HL-60/S4 treated with retinoic acid at 250 ng/mL for 4 days and 3 days (cell line): ENCODE data around the gene RARB.

Experiments
- in situ Hi-C: fragments of 300-500 bp; cut with MboI; formaldehyde crosslinking; loops from 2 replicates; pipeline ENCODE4 v1.7.0; 2022; ENCODE audit warnings: low sequenced_read_pairs

The RARB gene

GRCh38 chr3:25447285-25447684, 19.2 kb downstream of the RARB start:
- in situ Hi-C loops = no loop called here

DNA sequence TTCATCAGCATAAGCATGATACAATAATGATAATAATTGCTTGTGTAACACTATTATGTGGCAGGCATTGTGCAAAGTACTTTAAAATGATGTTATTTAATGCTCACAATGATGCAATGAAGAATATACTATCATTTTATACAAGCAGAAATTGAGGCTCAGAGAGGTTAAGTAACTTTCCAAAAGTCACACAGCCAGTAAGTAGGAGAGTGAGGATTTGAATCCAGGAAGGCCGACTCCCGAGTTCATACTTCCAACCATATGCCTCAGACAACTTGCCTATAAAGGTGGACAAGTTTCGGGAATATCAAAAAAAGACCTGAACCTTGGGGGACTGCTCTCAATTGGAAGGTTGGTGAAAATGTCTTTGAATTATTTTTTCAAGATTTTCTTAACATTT, 19.9 kb downstream of the RARB start:
- in situ Hi-C loops = no loop called here

GRCh38 chr3:25448750-25449692, 21.0 kb downstream of the RARB start:
- in situ Hi-C loops = no loop called here

GRCh38 chr3:25449857-25450256, 21.8 kb downstream of the RARB start:
- in situ Hi-C loops = no loop called here

GRCh38 chr3:25452192-25452591, 24.1 kb downstream of the RARB start:
- in situ Hi-C loops = no loop called here

DNA sequence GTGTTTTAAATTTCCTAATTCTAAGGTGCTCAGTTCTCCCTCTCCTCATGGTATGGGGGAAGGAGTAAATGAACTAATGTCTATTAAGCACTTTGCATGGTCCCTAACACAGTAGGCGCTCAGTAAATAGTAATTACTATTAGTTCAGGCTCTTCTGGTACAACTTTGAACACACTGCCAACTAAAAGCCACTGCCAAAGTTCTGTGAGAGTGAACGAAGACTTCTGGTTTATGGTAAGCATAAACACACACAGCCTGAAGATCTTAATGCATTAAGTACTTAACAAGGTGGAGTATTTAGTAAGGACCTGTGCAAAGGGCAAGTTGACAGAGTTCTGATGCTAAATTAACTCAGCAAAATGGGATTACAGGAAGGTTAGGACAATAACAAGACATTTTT, 24.7 kb downstream of the RARB start:
- in situ Hi-C loops = no loop called here

DNA sequence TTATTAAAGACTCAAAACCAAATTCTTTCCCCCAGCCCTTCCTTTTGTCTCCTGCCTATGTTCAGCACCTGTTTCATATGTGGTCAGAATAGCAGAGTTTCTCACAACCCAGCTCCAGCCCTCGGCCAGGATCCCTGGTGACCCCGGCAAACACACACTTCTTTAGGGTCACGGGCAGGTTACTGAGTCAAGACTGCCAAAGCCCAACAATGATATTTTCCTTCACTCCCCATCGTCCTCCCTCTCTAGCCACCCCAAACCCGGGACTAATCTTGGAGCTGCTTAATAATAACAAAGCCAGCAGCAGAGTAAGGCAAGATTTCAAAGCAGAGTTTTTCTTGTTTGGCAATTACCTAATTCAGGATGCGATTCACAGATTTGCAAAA, 25.5 kb downstream of the RARB start:
- in situ Hi-C loops = no loop called here

DNA sequence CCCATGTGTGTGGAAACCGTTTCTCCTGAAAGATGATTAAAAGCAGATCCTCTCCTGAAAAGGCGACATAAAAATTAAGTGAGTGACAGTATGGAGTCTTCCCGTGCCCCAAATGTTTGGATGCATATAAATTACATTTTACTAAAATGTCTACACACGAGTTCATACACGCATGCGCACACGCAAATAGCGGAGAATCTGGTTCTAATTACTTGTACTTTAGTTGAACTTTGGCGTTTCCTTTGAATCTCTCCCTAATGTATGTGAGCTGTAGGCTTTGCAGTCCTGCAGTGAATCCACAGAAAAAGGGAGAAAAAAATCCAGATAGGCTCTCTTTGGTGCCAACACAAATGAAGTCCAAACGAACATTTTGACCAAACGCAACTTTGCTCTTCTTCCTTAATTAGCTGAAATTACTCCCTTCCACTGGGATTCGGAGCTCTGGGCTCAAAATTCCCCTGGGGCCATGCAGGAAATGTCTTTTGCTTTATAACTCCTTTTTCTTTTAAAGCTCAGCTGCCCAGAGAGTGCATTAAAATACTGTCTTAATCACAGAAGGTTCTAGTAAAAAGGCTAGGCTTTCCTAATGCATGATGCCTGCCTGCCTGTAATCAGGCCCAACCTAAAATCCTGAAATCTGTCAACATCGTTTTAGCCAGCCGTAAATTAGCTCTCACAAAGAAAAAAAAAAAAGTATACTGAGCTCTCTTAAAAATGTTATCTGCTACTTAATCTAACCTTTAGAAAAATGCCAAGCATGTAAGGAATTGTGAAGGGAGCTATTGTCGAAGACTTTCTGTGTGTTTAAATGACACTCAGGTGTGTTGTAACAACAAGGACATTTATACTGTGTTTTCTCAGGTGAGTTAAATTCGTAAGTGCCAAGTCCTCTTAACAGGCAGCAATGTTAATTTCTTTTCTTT, 26.2 kb downstream of the RARB start:
- in situ Hi-C loops = no loop called here

DNA sequence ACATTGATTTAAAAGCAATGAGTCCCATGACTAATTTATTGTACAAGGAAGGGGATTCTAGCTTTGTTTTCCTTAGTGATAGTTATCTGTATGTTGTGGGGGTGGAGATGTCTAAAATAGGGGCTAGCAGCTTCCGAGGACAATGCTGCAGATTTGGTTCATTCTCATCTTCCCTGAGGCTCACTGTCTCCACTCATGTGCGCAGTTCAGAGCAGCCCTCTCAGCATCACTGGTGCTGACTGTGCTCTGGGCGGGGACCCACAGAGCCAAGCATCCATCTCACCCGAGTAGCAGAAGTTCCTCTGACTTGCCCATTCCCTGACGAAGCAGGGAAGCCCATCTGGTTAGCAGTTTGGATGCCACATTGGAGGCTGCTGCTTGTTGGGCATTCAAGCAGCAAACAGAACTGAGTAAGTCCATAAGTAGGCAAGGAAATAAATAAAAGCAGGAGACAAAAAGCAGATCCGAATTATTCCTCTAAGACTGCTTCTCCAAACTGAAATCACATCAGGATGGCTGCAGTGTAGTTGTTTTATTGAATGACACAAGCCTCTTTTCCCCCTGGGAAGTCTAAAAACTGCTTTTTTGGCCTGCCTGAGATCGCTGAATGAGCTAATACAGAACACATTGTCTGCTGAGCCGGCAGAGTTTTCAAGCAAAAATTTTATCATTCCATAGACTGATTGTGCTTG, 27.5 kb downstream of the RARB start:
- in situ Hi-C loops = no loop called here

DNA sequence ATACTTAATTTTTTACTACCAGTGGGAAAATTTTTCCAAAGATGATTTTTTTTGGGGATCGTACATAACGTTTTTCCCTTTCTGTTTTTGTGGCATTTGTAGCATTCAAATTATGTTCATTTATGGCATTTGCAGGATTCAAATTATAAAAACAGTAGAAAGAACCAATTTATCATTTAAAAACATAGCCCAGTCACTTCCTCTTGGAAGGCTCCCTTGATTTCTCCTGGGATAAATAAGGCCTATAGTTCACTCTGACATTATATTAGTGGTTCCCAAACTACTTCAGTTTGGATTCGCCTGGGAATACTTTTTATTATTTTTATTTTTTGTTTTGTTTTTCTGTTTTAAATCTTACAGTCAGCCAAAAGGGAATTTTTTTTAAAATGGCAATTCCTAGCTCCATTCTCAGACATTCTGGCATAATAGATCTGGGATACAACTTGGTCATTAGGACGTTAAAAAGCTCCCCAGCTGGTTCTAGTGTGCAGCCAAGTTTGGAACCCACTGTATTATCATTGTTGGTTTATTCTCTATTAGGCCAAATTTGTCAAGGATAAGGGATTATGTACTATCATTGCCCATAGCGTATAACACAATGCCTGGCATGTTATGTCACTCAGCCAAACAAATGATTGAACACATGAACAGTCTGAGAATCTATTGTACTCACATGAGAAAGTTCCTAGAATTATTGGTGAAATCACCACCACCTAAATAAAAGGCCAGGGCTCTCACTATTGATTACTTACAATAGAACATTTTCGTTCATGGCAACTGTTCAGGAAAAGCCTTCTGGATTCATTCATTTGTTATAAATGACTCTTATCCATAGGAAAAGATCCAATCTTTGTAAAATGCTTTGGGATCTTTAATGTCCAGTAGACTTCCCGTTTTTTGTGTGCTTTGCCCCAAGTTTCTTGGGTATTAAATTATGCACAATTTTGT, 28.9 kb downstream of the RARB start:
- in situ Hi-C loops = no loop called here

DNA sequence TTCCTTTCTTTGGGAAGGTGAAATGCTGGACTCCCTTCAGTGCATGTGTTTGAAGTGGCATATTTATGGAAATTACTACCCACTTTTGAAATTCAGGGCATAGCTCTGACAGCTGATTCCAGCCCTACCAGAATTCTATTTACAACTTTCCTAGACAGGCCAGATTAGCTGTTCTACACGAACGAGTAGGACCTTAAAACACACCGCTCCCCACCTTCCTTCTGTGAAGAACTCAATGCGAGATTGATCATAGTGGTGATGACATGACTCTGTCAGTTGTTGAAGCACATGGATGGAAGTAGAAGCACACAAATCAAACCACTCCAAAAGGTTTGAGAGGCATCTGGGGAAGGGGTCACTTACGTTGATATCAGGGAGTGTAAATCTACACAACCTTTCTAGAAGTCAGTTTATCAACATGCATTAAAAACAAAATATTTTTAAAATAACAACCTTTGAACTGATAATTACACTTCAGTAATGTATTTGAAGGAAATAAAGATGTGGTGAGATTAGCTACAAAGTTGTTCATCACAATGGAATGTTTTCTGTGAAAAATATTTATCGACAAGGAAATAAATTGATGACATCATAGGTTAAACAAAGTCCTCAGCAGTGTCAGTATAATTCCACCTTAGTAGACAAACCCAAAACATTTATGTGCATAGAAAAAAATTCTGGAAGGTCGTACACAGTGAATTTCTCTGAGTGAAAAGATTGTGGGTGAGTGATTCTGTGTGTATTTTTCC, 29.8 kb downstream of the RARB start:
- in situ Hi-C loops = no loop called here

GRCh38 chr3:25458420-25458814, 30.4 kb downstream of the RARB start:
- in situ Hi-C loops = no loop called here

- in situ Hi-C loops = no loop called here
Measured at GRCh38 chr3:25460751-25461150, 32.7 kb downstream of the RARB start.

GRCh38 chr3:25461946-25462345, 33.9 kb downstream of the RARB start:
- in situ Hi-C loops = no loop called here

DNA sequence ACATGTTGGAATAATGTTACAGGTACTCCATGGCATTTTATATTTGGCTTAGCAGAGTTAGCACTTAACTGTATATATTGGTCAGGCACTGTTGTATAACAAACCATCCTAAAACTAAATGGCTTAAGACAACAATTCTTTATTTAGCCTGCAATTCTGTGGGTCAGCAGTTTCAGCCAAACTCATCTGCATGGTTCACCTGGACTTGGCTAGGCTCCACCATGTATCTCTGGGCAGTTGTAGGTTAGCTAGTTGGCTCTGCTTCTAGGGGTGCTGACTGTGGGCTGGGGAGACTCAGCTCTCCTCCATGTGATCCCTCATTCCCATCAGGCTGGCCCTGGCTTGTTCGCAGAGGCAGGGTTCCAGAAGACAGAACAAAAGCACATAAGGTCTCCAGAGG, 34.4 kb downstream of the RARB start:
- in situ Hi-C loops = no loop called here

GRCh38 chr3:25463836-25464418, 35.9 kb downstream of the RARB start:
- in situ Hi-C loops = no loop called here

DNA sequence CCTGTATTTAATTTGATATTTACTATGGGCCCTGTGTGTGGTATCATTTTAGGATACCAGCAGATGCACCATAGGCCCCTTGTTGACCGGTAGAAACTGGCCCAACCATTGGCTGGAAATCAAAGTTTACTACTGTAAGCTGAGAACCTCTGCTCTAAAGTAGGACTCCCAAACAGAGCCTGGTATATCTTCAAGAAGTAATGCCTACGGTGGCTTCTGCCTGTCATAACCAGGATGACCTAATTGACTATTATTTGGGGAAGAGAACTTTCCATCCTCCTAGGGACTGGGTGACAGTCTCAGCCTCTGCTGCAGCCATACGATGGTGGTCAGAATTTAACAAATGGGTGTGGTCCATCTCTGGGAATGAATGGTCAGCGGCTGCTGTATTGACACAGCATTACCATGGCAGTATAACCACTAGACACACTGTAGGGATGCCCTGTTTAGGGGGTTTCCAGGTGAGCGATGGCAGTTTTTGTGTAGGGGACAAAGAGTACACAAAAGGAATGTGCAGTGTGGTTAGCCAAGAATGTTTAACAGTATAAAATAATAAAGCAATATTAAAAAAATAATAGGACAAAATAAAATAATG, 37.3 kb downstream of the RARB start:
- in situ Hi-C loops = no loop called here

GRCh38 chr3:25468866-25469319, 40.8 kb downstream of the RARB start:
- in situ Hi-C loops = no loop called here

- in situ Hi-C loops = no loop called here
Measured at GRCh38 chr3:25469558-25469957, 41.5 kb downstream of the RARB start.
